Measurements from ENCODE around the gene LYSMD4.

DNA sequence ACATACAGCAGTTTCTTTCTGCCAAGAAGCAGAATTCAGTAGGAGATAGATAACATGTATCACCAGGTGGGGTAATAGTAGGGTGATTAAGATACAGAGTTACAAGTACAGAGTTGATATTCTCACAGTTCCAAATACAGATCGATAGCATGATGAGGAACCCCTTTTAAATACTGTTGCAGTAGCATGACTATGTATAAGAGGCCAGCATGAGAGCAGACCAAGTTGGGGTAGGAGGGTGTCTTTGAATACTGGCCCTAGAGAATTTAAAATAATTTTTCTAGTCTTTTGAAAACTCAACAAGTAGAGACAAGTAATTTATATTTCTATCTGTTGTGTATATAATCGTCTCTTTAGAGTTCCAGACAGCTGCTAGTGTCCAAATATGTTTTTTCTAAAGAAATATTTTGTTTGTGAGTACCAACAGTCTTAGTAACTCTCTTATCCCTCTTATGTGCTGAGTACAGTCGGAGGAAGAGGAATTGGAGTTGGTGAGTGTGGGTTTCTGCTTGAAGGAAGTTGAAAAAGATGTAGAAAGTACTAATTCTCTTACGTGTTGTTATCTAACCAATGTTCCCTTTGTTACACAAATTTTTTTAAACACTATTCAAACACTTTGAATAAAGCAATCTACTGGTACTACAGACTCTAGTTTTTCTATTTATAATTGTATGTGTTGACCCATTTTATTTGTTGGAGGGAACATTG is 30.2 kb downstream of the LYSMD4 start:
- TF ChIP-seq GLIS3 (CRISPR knock-in tag; IDR thresholded peaks at IDR 0.05) (no peak), ZFP30 (CRISPR knock-in tag; IDR thresholded peaks at IDR 0.05) (no peak), CSDC2 (CRISPR knock-in tag; IDR thresholded peaks at IDR 0.05) (no peak), ZNF565 (CRISPR knock-in tag; conservative IDR thresholded peaks at IDR 0.05; ENCODE audit: low read depth) (no peak), ZFP3 (CRISPR knock-in tag; IDR thresholded peaks at IDR 0.05) (no peak), ESRRG (CRISPR knock-in tag; IDR thresholded peaks at IDR 0.05) (no peak), OSR1 (CRISPR knock-in tag; IDR thresholded peaks at IDR 0.05) (no peak), ZC3H10 (CRISPR knock-in tag; IDR thresholded peaks at IDR 0.05) (no peak), RARB (CRISPR knock-in tag; IDR thresholded peaks at IDR 0.05) (no peak)
- TF ChIP-seq, protein P1, sequence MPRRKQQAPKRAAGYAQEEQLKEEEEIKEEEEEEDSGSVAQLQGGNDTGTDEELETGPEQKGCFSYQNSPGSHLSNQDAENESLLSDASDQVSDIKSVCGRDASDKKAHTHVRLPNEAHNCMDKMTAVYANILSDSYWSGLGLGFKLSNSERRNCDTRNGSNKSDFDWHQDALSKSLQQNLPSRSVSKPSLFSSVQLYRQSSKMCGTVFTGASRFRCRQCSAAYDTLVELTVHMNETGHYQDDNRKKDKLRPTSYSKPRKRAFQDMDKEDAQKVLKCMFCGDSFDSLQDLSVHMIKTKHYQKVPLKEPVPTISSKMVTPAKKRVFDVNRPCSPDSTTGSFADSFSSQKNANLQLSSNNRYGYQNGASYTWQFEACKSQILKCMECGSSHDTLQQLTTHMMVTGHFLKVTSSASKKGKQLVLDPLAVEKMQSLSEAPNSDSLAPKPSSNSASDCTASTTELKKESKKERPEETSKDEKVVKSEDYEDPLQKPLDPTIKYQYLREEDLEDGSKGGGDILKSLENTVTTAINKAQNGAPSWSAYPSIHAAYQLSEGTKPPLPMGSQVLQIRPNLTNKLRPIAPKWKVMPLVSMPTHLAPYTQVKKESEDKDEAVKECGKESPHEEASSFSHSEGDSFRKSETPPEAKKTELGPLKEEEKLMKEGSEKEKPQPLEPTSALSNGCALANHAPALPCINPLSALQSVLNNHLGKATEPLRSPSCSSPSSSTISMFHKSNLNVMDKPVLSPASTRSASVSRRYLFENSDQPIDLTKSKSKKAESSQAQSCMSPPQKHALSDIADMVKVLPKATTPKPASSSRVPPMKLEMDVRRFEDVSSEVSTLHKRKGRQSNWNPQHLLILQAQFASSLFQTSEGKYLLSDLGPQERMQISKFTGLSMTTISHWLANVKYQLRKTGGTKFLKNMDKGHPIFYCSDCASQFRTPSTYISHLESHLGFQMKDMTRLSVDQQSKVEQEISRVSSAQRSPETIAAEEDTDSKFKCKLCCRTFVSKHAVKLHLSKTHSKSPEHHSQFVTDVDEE (CRISPR knock-in tag; IDR thresholded peaks at IDR 0.05), result no peak
- TF ChIP-seq, protein P2, sequence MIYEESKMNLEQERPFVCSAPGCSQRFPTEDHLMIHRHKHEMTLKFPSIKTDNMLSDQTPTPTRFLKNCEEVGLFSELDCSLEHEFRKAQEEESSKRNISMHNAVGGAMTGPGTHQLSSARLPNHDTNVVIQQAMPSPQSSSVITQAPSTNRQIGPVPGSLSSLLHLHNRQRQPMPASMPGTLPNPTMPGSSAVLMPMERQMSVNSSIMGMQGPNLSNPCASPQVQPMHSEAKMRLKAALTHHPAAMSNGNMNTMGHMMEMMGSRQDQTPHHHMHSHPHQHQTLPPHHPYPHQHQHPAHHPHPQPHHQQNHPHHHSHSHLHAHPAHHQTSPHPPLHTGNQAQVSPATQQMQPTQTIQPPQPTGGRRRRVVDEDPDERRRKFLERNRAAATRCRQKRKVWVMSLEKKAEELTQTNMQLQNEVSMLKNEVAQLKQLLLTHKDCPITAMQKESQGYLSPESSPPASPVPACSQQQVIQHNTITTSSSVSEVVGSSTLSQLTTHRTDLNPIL (CRISPR knock-in tag; IDR thresholded peaks at IDR 0.05; ENCODE audit: low read depth), result no peak
- TF ChIP-seq, protein P3, sequence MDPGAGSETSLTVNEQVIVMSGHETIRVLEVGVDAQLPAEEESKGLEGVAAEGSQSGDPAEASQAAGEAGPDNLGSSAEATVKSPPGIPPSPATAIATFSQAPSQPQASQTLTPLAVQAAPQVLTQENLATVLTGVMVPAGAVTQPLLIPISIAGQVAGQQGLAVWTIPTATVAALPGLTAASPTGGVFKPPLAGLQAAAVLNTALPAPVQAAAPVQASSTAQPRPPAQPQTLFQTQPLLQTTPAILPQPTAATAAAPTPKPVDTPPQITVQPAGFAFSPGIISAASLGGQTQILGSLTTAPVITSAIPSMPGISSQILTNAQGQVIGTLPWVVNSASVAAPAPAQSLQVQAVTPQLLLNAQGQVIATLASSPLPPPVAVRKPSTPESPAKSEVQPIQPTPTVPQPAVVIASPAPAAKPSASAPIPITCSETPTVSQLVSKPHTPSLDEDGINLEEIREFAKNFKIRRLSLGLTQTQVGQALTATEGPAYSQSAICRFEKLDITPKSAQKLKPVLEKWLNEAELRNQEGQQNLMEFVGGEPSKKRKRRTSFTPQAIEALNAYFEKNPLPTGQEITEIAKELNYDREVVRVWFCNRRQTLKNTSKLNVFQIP (CRISPR knock-in tag; IDR thresholded peaks at IDR 0.05; ENCODE audit: borderline replicate concordance, low read depth), result no peak
- TF ChIP-seq, protein P4, sequence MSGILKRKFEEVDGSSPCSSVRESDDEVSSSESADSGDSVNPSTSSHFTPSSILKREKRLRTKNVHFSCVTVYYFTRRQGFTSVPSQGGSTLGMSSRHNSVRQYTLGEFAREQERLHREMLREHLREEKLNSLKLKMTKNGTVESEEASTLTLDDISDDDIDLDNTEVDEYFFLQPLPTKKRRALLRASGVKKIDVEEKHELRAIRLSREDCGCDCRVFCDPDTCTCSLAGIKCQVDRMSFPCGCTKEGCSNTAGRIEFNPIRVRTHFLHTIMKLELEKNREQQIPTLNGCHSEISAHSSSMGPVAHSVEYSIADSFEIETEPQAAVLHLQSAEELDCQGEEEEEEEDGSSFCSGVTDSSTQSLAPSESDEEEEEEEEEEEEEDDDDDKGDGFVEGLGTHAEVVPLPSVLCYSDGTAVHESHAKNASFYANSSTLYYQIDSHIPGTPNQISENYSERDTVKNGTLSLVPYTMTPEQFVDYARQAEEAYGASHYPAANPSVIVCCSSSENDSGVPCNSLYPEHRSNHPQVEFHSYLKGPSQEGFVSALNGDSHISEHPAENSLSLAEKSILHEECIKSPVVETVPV (CRISPR knock-in tag; IDR thresholded peaks at IDR 0.05), result no peak
- TF ChIP-seq, protein P5, sequence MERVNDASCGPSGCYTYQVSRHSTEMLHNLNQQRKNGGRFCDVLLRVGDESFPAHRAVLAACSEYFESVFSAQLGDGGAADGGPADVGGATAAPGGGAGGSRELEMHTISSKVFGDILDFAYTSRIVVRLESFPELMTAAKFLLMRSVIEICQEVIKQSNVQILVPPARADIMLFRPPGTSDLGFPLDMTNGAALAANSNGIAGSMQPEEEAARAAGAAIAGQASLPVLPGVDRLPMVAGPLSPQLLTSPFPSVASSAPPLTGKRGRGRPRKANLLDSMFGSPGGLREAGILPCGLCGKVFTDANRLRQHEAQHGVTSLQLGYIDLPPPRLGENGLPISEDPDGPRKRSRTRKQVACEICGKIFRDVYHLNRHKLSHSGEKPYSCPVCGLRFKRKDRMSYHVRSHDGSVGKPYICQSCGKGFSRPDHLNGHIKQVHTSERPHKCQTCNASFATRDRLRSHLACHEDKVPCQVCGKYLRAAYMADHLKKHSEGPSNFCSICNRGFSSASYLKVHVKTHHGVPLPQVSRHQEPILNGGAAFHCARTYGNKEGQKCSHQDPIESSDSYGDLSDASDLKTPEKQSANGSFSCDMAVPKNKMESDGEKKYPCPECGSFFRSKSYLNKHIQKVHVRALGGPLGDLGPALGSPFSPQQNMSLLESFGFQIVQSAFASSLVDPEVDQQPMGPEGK (CRISPR knock-in tag; IDR thresholded peaks at IDR 0.05; ENCODE audit: borderline replicate concordance), result no peak
